Thyroid gland (tissue), 4 donors: Measurements from ENCODE around the gene FSTL4. TPM values are rescaled to one million over a fixed set of nuclear protein-coding genes. Genes with fewer than 3 reads are reported as not detected.

Source experiments
- DNase-seq, 2 donors: peaks; one replicate each; pipeline ENCODE4 v3.0.0-alpha.2; 2019
- H3K27ac ChIP-seq, 3 donors: fragments of 200-600 bp; sonication (generic); 1 replicate in 2 of 3; 2 replicates in 1 of 3; pipeline ENCODE4 v1.5.1; 2016 to 2019; ENCODE audit warnings: mild to moderate bottlenecking in 1 of 3, moderate library complexity in 1 of 3
- H3K27me3 ChIP-seq: fragments of 200-600 bp; sonication (generic); one replicate; pipeline ENCODE4 v1.5.1; 2019
- H3K36me3 ChIP-seq, 2 donors: fragments of 200-600 bp; sonication (generic); one replicate each; pipeline ENCODE4 v1.5.1; 2016 to 2019
- H3K4me1 ChIP-seq, 2 donors: fragments of 200-600 bp; sonication (generic); one replicate each; pipeline ENCODE4 v1.5.1; 2017 to 2019
- H3K4me3 ChIP-seq, 3 donors: fragments of 200-600 bp; sonication (generic); replicated peaks in 1 of 3; 1 replicate in 2 of 3; 2 replicates in 1 of 3; pipeline ENCODE4 v1.5.1; 2016; ENCODE audit warnings: mild to moderate bottlenecking in 1 of 3
- H3K9me3 ChIP-seq: fragments of 200-600 bp; sonication (generic); one replicate; pipeline ENCODE4 v1.5.1; 2017
- POLR2A ChIP-seq, 2 donors: fragments of 450-650 bp; IDR thresholded peaks; one replicate each; pipeline ENCODE4 v1.6.1; 2017; ENCODE audit warnings: antibody characterized with exemption in 2 of 2, mild to moderate bottlenecking in 2 of 2, moderate library complexity in 1 of 2
- WGBS, 2 donors: methylation state at CpG; one replicate each; pipeline ENCODE4 v1.1.5; 2017; 5-methylcytosine and 5-hydroxymethylcytosine counted together
- intact Hi-C: fragments of 100-400 bp; cut with DNase I; formaldehyde crosslinking; loops from one replicate; pipeline ENCODE4 v1.15.1; 2023
- total RNA-seq, 4 donors: library from RNA; depleted of rRNA; stranded (reverse); fragments of >200 nt; gene quantifications; one replicate each; pipeline ENCODE4 v1.2.3, GENCODE V29; 2016
- TF ChIP-seq, protein P1 (sequence below), 6 experiments: fragments of 200-600 bp in 3 of 6; fragments of 450-650 bp in 3 of 6; sonication (generic) in 3 of 6; IDR thresholded peaks; one replicate each; pipeline ENCODE4 v1.5.1; 2016 to 2019; ENCODE audit warnings: antibody characterized with exemption in 6 of 6, mild to moderate bottlenecking in 2 of 6, inconsistent platforms in 1 of 6, moderate library complexity in 1 of 6

Gene FSTL4
- total RNA-seq, 4 donors from 2014 or later = 0.10 to 0.13 TPM; not detected in 2

DNA sequence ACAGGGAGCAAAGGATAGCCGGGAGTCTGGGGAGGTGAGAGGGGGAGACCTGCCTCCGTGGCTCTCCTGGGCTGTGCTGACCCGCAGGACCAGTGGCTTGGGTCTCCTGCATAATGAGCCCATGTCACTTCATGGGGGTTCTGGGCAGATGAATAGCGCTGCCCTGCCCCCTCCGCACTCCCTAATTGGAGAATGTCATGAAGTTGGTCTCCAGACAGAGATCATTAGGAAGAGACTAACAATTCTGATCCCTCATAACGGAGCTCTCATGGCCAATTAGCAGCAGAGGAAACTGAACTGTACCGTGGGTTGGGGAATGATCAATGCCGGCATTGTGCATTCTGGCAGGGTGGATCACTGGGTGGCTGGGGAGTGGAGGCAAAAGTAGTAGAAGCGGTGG is 186.1 kb downstream of the FSTL4 start:
- 87 to 89% methylated on average over 9 of the region's 9 CpGs for WGBS, 2 donors
- TF ChIP-seq POLR2A (IDR thresholded peaks at IDR 0.05) = no peak
- TF ChIP-seq, protein P1, sequence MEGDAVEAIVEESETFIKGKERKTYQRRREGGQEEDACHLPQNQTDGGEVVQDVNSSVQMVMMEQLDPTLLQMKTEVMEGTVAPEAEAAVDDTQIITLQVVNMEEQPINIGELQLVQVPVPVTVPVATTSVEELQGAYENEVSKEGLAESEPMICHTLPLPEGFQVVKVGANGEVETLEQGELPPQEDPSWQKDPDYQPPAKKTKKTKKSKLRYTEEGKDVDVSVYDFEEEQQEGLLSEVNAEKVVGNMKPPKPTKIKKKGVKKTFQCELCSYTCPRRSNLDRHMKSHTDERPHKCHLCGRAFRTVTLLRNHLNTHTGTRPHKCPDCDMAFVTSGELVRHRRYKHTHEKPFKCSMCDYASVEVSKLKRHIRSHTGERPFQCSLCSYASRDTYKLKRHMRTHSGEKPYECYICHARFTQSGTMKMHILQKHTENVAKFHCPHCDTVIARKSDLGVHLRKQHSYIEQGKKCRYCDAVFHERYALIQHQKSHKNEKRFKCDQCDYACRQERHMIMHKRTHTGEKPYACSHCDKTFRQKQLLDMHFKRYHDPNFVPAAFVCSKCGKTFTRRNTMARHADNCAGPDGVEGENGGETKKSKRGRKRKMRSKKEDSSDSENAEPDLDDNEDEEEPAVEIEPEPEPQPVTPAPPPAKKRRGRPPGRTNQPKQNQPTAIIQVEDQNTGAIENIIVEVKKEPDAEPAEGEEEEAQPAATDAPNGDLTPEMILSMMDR (IDR thresholded peaks at IDR 0.05) = no peak
- Histone ChIP-seq H3K4me1 (no peaks in the 10 kb centered on the region), H3K4me3 (no peak overlapping the region), H3K9me3 (no peaks in the 10 kb centered on the region), H3K27ac (no peak overlapping the region), H3K27me3 (no peaks in the 10 kb centered on the region), H3K36me3 (no peaks in the 10 kb centered on the region)
- intact Hi-C loops = loop anchor here (5.0 kb wide), 1 partner anchor 441 kb away; no protein-coding TSS in a partner anchor
- DNase-seq = no peak

GRCh38 chr5:133425764-133426163 is 186.6 kb downstream of the FSTL4 start:
- H3K27me3 ChIP-seq = no peaks in the 10 kb centered on the region
- no peaks in the 10 kb centered on the region for H3K9me3 ChIP-seq
- H3K27ac ChIP-seq = no peak overlapping the region
- H3K36me3 ChIP-seq = no peaks in the 10 kb centered on the region
- TF ChIP-seq, protein P1 (IDR thresholded peaks at IDR 0.05) = no peak
- no peak for TF ChIP-seq POLR2A (IDR thresholded peaks at IDR 0.05)
- H3K4me3 ChIP-seq = no peak overlapping the region
- 88 to 92% methylated on average over 4 of the region's 4 CpGs for WGBS, 2 donors
- no peak for DNase-seq
- H3K4me1 ChIP-seq = no peaks in the 10 kb centered on the region
- intact Hi-C loops = loop anchor here (5.0 kb wide), 1 partner anchor 442 kb away; no protein-coding TSS in a partner anchor

- Histone ChIP-seq H3K4me1 (no peaks in the 10 kb centered on the region), H3K4me3 (no peak overlapping the region), H3K27me3 (no peaks in the 10 kb centered on the region), H3K36me3 (no peaks in the 10 kb centered on the region), H3K9me3 (no peaks in the 10 kb centered on the region), H3K27ac (no peak overlapping the region)
- intact Hi-C loops = loop anchor here (5.0 kb wide), 1 partner anchor 442 kb away; no protein-coding TSS in a partner anchor
- no peak for DNase-seq
- no peak for TF ChIP-seq POLR2A (IDR thresholded peaks at IDR 0.05)
- TF ChIP-seq, protein P1 (IDR thresholded peaks at IDR 0.05) = no peak
- WGBS, 2 donors = 84 to 92% methylated on average over 5 of the region's 5 CpGs
Measured at GRCh38 chr5:133425222-133425621, 187.1 kb downstream of the FSTL4 start.

GRCh38 chr5:133423618-133424282 is 188.6 kb downstream of the FSTL4 start:
- no peak overlapping the region for H3K4me3 ChIP-seq
- H3K4me1 ChIP-seq = no peaks in the 10 kb centered on the region
- H3K9me3 ChIP-seq = no peaks in the 10 kb centered on the region
- intact Hi-C loops = no loop called here
- no peak overlapping the region for H3K27ac ChIP-seq
- WGBS, 2 donors = 39 to 42% methylated on average over 21 to 30 of the region's 30 CpGs
- no peaks in the 10 kb centered on the region for H3K27me3 ChIP-seq
- DNase-seq = peak; percentile 49 to 53
- TF ChIP-seq, protein P1 (IDR thresholded peaks at IDR 0.05) = peak; percentile 59 to 94 (median 74)
- TF ChIP-seq POLR2A (IDR thresholded peaks at IDR 0.05) = no peak
- H3K36me3 ChIP-seq = no peaks in the 10 kb centered on the region

DNA sequence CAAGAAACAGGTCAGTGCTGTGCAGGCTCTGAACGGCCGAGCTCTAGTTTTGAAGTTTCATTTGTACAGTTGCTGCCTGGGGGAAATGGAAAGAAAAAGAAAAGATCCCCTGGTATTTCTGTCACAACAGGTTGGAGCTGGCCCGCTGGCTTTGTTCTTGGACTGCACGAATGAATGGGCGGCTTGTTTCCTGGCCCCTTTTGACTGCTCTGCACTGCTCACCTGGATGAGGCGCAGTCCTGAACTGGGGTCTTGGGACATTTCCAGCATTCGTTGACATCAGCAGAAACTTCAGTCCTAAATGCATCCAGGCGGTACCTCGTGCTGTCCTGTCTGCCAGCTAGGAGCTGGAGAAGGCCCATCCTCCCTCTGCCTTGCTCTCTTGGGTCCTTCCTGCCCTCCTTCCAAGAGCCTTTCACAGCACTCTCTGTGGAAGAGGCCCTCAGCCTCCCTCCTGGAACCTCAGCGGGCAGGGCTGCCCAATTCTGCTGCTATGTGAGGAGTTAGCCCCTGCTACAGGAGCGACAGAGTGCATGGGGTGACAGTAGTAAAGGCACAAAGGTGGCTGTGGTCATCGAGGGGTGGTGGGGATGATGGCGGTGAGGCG is 189.2 kb downstream of the FSTL4 start:
- Histone ChIP-seq H3K27me3 (no peaks in the 10 kb centered on the region), H3K9me3 (no peaks in the 10 kb centered on the region), H3K4me3 (no peak overlapping the region), H3K27ac (no peak overlapping the region), H3K36me3 (no peaks in the 10 kb centered on the region), H3K4me1 (no peaks in the 10 kb centered on the region)
- 69 to 89% methylated on average over 14 of the region's 14 CpGs for WGBS, 2 donors
- no peak for DNase-seq
- intact Hi-C loops = no loop called here
- TF ChIP-seq, protein P1 (IDR thresholded peaks at IDR 0.05) = no peak
- no peak for TF ChIP-seq POLR2A (IDR thresholded peaks at IDR 0.05)
